M059J (cell line): ENCODE data around the gene SUCLG1. TPM values are rescaled to one million over a fixed set of nuclear protein-coding genes. Genes with fewer than 3 reads are reported as not detected.
"Not testable (repeated sequence)": the region's sequence is repeated elsewhere in the genome, so short reads cannot be mapped to it uniquely, and the experiment has no call there.

ENCODE experiments used
- DNase-seq: peaks from one replicate; pipeline ENCODE4 v3.0.0-alpha.2; 2012; ENCODE audit warnings: low read depth
- total RNA-seq: library from RNA; depleted of rRNA; stranded (reverse); fragments of >200 nt; shearing (Covaris generic); gene quantifications from 2 replicates; pipeline ENCODE4 v1.2.3, GENCODE V29; 2014; rRNA removed

SUCLG1 gene
- total RNA-seq, 1 experiment from 2014 or later = 72.6 TPM

DNA sequence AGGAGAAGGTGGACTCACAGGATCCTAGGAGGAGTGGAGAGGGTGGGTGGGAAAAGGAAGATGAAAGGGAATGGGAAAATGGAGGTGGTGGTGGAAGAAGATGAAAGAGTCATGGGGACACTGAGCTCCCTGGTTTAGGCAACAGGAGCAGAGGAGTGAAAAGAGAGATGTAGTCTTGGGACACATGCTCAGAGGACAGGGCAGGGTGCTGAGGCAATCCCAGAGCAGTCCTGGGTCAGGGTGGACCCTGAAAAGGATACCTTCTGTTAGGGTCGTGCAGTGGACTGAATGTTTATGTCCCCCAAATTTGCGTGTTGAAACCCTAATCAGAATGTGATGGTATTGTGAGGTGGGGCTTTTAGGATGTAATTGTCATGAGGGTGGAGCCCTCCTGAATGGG lies 37.9 kb downstream of the SUCLG1 start:
- DNase-seq = no peak

- peak; percentile 3 for DNase-seq
These were observed 41.5 kb downstream of the SUCLG1 start for GRCh38 chr2:84417453-84418145.

DNA sequence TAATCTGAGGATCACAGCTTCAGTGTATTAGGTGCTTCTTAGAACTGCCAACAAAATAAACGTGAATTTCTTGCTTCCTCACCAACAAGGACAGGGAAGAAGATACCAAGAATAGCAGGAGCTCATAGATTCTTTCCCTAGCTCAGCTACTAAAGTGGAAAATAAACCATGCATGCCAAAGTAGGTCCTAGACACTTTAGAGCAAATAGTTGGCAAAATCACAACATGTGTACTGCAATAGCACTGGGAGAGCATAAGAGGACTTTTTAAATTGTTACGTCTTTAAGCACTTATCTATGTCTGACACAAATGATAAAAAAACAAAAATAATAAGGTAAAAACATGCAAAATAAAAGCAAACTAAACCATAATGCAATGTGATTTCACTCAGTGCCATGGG lies 49.5 kb downstream of the SUCLG1 start:
- DNase-seq = no peak

- DNase-seq = not testable (repeated sequence)
These were observed 57.0 kb downstream of the SUCLG1 start for GRCh38 chr2:84402111-84402510.

DNA sequence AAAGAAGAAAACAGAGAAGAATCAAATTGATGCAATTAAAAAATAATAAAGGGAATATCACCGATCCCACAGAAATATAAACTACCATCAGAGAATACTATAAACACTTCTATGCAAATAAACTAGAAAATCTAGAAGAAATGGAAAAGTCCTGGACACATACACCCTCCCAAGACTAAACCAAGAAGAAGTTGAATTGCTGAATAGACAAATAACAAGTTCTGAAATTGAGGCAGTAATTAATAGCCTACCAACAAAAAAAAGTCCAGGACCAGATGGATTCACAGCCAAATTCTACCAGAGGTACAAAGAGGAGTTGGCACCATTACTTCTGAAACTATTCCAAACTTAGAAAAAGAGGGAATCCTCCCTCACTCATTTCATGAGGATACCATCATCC lies 59.2 kb downstream of the SUCLG1 start:
- DNase-seq = not testable (repeated sequence)

DNA sequence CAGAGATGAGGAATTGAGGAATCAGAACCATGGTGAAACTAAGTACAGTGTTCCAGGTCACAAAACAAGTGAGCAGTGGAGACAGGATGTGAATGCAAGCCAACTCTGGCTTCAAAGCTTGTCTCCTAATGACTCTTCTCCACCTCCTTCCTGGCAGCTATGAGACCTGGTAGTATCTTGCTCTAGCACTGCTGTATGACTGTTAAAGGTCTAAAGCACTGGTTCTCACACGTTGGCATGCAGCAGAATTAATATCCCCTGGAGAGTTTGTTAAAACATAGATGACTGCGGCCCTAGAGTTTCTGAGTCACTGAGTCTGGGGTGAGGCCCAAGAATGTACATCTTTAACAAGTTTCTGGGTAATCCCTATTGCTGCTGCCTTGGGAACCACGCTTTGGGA lies 63.3 kb downstream of the SUCLG1 start:
- DNase-seq = peak; percentile 5

GRCh38 chr2:84394628-84395027 lies 64.5 kb downstream of the SUCLG1 start:
- DNase-seq = no peak

DNA sequence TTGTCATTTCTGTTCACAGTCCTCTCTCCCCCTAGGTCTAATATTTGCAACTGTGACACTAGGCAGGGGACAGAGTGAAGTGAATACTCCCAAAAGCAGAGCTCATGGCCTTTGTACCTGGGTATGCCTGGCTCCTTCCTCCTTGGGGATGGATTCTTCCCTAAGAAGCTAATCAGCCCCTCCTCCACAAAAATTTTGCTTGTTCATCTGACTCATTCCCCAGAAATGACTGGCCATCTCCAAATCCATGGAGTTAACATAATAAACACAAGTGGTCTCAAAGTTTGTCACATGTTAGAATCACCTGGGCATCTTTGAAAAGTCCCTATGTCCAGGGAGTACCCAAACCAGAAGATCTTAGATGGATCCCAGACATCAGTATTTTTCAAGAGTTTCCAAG lies 65.3 kb downstream of the SUCLG1 start:
- peak; percentile 9 for DNase-seq

DNA sequence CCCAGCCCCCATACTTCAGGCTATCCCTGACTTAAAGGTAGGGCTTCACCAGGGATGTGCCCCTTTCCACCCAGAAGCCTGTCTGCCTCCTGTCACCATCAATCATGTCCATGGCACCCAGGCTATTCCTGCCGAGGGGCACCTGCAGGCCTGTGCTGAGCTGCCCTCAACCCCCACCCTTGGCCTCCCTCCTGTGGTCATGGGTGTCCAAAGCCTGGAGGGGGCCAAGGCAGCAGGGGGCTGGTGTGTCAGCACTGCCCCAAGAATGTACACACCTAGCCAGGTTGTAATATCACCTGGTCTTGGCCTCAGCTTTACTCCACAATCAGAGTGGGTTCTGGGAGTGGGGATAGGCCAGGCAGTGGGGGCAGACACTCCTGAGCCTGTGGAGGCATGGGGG lies 69.3 kb downstream of the SUCLG1 start:
- DNase-seq = no peak

DNA sequence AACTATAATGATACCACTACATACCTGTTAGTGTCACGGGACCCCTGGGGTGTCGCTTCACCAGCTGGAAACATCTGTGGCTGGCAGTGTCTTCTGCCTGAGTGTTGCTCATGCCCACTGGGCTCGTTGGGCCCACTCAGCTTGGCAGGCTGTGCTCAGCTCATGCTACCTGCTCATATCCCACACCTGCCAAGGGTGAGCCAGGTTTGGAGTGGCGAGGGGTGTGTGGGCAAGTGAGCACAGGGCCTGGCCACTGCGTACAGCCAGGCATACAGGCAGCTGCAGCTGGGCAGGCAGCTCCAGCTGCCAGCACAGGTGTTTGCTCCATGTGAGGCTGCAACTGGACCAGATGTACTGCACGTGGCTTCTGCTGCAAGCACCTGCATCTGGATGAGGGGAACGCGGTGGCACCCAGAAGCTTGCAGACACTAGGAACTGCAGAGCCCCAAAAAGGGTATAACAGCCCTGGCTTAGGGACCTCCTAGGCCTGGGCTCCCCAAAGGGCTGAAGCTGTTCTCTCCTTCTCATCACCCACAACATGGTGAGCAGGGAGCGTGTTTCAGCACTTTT lies 70.1 kb downstream of the SUCLG1 start:
- no peak for DNase-seq

- peak; percentile 9 for DNase-seq
These were observed 70.9 kb downstream of the SUCLG1 start for GRCh38 chr2:84388133-84388532.

DNA sequence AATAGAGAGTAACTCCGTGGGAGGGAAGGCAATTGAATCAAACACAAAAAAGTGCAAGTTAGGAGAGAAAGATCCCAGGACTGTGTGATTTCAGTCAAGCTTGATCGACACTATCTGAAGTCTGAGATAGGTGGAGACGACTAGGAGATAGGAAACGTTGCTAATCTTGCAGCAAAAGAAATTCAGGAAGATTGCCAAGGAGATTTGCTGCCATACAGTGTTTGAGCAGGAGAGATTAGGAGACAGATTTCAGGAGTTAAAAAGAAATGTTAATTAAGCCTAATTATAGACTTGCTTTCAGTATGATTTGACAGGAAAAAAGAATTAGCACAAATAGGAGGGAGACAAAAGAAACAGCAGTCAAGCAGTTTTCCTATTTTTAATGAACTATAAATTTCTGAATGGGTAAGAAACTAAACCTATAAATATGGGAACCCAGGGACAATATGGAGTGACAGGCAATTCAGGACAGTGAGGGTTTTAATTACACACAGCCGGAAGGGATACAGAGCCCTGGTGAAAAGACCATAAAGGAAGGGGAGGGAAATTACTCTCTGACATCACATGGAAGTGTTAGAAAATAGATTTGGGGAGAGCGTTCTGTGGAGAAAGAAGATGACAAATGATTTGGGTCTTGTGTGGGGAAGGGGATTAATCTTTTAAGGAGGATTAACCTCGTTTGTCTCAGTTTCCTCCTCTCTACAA lies 72.6 kb downstream of the SUCLG1 start:
- no peak for DNase-seq

DNA sequence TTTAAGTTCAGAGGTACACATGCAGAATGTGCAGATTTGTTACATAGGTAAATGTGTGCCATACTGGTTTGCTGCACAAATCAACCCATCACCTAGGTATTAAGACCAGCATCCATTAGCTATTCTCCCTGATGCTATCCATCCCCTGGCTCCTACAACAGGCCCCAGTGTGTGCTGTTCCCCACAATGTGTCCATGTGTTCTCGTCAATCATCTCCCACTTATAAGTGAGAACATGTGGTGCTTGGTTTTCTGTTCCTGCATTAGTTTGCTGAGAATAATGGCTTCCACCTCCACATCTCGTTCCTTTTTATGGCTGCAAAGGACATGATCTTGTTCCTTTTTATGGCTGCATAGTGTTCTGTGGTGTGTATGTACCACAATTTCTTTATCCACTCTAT lies 75.8 kb downstream of the SUCLG1 start:
- DNase-seq = no peak

DNA sequence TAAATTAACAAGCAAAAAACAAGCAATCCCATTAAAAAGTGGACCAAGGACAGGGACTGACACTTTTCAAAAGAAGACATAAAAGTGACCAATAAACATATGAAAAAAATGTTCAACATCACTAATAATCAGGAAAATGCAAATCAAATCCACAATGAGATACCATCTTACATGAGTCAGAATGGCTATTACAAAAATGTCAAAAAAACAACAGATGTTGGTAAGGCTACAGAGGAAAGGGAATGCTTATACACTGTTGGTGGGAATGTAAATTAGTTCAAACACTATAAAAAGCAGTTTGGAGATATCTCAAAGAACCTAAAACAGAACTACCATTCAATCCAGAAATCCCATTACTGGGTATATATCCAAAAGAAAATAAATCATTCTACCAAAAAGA lies 78.2 kb downstream of the SUCLG1 start:
- DNase-seq = no peak

GRCh38 chr2:84378960-84379359 lies 80.1 kb downstream of the SUCLG1 start:
- DNase-seq = no peak

DNA sequence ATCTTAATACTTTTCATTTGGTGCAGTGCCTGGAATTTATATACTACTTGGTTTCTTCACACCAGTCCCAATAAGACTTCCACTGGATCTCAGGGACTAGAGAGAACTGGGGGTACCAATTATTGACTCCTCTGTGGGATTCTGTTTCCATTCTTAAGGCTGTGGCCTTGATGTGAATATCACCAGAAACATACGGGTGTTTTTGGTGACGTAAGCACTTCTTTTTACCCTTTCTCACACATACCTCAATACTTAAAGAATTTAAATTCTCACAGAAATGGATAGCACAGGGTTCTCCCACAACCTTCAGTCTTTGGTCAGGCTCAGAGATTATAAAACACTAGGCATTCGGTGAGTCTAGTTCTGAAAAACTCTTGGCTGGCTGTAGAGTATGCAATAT lies 84.1 kb downstream of the SUCLG1 start:
- DNase-seq = no peak

DNA sequence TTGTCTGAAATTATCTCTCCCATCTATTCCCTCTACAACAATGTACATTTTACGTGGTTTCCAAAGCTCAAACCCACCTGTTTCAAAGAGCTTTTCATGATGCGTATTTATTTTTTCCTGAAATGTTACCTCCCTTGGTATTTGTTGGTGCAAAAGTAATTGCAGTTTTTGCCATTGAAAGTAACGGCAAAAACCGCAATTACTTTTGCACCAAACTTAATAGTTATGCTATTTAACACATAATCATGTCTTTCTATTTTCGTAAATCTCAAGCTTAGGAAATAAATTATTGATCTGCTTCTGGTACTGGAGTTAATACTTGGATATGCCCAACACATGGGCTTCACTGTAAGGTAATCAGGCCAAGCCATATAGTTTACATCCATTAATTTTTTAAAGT lies 85.2 kb downstream of the SUCLG1 start:
- DNase-seq = no peak

Other genes starting within 250 kb of the SUCLG1 start
- 0.02 TPM in 1 of 2 replicates, not detected in the other for gene DNAH6, start 57.2 kb upstream of the SUCLG1 start, total RNA-seq